ENCODE results near the gene VWF.

Gene VWF

DNA sequence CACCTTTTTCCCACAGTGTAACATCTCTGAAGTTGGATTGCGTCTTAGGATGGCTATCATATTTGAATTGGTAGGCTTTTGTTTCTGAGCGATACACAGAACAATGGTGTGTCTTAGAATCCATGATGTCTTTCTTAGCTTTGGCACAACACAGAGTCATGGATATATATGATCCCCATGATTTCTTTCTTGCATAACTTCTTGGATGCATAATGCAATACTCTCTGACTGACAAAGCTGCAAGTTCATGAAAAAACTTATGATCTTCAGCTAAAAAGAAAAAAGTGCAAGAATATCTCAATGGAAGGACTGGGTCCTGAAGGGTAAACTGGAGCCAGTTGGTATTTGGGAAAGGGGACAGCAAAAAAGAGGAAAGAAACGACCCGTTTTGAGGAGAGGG is 48.1 kb downstream of the VWF start:
- DNase-seq = no peak

GRCh38 chr12:6074979-6075585 is 49.4 kb downstream of the VWF start:
- DNase-seq = peak; percentile 15 to 62

- DNase-seq = peak; percentile 17 to 19
Observed at GRCh38 chr12:6074427-6074826, 50.0 kb downstream of the VWF start.

- DNase-seq = peak in 1 of 2 donors; percentile 11
Observed at GRCh38 chr12:6073426-6073825, 51.0 kb downstream of the VWF start.

DNA sequence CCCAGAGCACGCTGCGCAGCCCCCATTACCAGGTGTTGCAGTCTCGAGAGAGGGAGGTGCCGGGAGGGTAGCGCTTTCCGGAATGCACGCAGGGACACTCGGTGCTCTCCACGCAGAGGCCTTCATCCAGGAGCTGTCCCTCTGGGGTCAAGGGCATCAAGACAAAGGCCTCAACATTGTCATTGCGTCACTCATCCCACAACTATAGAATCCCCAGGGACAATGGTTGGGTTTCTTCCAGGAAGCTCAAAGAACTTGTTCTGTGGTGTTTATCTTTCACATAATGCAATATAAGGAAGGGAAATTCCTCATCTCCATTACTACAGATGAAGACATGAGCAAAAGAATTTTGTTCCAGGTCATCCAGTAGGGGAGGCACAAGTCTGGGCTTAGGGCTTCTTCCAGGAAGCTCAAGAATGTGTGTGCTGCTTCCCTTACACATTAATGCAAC is 52.1 kb downstream of the VWF start:
- no peak for DNase-seq

GRCh38 chr12:6071589-6071988 is 52.9 kb downstream of the VWF start:
- DNase-seq = no peak

GRCh38 chr12:6070472-6071257 is 53.8 kb downstream of the VWF start:
- no peak for DNase-seq

DNA sequence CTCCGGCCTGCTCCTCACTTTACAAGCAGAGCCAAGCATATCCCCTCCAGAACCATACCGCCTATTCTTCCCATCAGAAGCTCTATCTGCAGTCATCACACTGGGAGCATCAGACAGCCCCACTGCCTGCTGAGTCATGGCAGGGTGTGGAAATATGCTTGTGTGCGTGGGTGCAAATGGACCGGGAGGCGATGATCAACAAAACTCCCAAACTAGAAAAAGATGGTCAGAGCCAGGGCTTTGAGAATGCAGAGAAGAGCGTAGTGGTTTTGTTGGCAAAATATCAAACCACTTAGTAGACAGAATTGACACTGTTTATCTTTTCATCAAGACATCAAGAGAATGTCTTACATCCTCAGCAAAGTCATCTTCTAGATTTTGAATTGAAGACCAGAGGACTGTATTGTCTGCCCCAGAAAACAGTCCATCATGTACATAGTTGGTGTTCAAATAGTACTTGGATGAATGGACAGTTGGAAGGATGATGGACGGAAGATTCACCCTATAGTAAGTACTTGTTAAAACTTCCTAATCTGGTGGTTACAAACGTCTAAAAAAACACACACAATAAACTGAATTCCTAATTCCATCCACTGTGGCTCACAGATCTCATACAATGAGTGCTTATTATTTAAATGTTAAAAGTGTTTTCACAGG is 54.9 kb downstream of the VWF start:
- peak in 1 of 2 donors; percentile 32 for DNase-seq

DNA sequence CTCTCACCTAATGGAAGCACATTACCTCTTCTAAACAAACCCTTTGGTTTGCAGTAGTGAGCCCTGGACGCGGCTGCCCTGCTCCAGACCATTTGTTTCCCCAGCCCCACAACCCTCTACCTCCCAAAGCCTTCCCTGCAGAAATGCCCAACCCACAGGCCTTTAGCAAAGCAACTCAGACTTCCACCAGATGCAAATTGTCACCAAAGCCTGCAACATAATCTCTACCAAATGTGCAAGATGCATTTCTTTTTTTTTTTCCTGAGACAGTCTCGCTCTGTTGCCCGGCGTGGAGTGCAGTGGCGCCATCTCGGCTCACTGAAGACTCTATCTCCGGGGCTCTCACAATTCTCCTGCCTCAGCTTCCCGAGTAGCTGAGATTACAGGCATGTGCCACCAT is 56.2 kb downstream of the VWF start:
- no peak for DNase-seq

GRCh38 chr12:6067152-6067916 is 57.1 kb downstream of the VWF start:
- no peak for DNase-seq

- DNase-seq = no peak
Observed at GRCh38 chr12:6066651-6067050, 57.8 kb downstream of the VWF start.

GRCh38 chr12:6065863-6066199 is 58.6 kb downstream of the VWF start:
- DNase-seq = no peak

- DNase-seq = no peak
Observed at GRCh38 chr12:6065131-6065862, 59.2 kb downstream of the VWF start.

- DNase-seq = peak; percentile 47 to 60
Observed at GRCh38 chr12:6062757-6063735, 61.4 kb downstream of the VWF start.

DNA sequence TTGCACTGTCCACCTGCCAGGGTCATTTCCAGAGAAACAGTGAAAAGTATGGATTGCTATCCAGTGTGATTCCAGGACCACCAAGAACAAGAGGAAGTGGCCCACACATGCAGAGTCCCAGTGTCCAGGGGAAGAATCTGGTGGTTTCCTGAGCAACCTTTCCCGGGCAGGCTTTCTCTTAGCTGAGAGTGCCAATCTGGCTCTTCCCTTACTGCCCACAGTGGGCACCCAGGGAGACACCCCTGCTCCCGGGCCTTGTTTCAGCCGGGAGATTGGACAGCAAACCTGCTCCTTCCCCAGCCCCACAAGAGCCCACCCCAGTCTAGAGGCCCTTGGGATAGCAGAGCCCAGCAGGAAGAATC is 62.1 kb downstream of the VWF start:
- no peak for DNase-seq

- DNase-seq = no peak
Observed at GRCh38 chr12:6061660-6062059, 62.8 kb downstream of the VWF start.

- DNase-seq = no peak
Observed at GRCh38 chr12:6059860-6060565, 64.5 kb downstream of the VWF start.

- DNase-seq = no peak
Observed at GRCh38 chr12:6059221-6059620, 65.2 kb downstream of the VWF start.

DNA sequence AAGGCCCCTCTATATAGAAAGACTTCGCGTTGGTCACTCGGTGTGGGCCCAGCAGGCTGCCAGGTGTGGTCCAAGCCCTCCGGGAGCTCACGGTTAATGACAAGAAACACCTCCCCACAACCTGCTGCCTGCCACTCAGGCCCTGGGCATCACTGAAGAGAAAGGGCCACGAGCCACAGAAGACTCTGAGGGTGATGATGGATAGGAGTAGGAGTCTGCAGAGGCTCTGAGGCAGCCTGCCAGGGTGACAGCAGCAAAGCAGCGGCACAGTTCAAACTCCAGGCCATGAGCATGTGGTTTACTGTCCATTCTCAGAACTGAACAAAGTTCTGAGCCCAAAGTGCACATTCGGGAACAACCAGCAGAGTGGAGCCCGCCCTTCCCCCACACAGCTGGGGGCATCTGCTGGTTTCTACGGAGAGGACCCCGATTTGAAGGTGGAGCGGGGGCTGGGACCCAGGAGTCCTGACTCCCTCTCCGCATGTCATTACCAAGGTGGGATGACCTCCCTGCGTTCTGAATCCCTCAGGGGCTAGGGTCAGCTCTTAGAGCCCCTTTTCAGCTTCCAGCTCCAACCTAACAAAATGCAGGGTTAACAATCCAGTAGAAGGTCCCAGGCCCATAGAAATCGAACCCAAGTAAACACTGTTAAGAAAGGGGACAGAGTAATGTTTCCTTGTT is 65.8 kb downstream of the VWF start:
- DNase-seq = no peak

- no peak for DNase-seq
Observed at GRCh38 chr12:6057700-6058099, 66.8 kb downstream of the VWF start.

Measured in CD4-positive, alpha-beta T cell treated with Interleukin-1 beta for 1 hour (primary cell).